Epithelial cell of esophagus (primary cell): ENCODE results near the gene WDR44.

Experiments used
- DNase-seq: peaks from one replicate; pipeline ENCODE4 v3.0.0; 2010; ENCODE audit warnings: low read depth
- H3K4me3 ChIP-seq: 2 replicates; pipeline ENCODE4 v1.5.1; 2011; ENCODE audit warnings: mild to moderate bottlenecking, low read length, control low read depth
- TF ChIP-seq, protein P1 (sequence below): IDR thresholded peaks from 2 replicates; pipeline ENCODE4 v1.5.1; 2011; ENCODE audit warnings: low read depth, mild to moderate bottlenecking, low read length, control low read depth, inconsistent platforms; ENCODE audit not compliant: insufficient read depth; ENCODE audit errors: missing control alignments

WDR44 gene

DNA sequence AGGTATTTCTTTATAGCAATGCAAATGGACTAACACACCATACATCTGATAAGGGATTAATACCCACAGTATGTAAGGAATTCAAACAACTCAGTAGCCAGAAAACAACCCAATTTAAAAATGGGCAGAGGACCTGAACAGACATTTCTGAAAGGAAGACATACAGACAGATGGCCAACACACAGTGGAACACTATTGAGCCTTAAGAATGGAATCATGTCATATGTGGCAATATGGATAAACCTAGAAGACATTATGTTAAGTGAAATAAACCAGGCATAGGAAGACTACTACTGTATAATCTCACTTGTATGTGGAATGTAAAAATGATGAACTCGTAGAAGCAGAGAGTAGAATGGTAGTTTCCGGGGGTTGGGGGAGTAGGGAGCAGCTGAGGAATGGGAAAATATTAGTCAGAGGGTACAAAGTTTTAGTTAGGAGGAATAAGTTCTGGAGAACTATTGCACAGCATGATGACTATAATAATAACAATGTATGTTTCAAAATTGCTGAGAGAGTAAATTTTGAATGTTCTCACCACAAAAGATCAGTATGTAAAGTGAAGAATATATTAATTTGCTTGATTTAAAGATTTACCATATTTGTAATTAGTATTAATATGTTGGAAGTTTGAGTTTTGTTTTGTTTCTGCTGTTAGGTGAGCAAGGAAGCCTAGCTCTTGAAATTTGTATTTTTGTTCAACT is 25.2 kb downstream of the WDR44 start:
- no peak for DNase-seq
- H3K4me3 ChIP-seq, result no peak overlapping the region
- TF ChIP-seq, protein P1, sequence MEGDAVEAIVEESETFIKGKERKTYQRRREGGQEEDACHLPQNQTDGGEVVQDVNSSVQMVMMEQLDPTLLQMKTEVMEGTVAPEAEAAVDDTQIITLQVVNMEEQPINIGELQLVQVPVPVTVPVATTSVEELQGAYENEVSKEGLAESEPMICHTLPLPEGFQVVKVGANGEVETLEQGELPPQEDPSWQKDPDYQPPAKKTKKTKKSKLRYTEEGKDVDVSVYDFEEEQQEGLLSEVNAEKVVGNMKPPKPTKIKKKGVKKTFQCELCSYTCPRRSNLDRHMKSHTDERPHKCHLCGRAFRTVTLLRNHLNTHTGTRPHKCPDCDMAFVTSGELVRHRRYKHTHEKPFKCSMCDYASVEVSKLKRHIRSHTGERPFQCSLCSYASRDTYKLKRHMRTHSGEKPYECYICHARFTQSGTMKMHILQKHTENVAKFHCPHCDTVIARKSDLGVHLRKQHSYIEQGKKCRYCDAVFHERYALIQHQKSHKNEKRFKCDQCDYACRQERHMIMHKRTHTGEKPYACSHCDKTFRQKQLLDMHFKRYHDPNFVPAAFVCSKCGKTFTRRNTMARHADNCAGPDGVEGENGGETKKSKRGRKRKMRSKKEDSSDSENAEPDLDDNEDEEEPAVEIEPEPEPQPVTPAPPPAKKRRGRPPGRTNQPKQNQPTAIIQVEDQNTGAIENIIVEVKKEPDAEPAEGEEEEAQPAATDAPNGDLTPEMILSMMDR, result no peak

DNA sequence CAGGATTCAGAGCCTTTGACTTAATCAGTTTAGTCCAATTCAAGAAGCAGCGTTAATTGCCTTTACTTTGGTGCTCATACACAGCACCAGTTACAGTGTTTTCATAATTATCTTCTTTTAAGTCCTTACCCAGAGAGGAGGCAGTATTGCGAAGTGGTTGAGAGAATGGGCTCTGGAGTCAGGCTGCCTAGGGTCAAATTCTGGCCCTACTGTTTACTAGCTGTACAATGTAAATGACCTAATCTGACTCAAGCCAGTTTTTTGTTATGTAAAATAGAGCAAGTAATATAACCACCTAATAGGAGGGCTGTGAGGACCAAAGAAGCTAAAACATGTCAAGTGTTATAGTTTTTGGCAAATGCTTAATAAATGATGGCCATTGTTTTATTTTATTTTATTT is 27.6 kb downstream of the WDR44 start:
- TF ChIP-seq, protein P1, result no peak
- H3K4me3 ChIP-seq, result no peak overlapping the region
- no peak for DNase-seq

DNA sequence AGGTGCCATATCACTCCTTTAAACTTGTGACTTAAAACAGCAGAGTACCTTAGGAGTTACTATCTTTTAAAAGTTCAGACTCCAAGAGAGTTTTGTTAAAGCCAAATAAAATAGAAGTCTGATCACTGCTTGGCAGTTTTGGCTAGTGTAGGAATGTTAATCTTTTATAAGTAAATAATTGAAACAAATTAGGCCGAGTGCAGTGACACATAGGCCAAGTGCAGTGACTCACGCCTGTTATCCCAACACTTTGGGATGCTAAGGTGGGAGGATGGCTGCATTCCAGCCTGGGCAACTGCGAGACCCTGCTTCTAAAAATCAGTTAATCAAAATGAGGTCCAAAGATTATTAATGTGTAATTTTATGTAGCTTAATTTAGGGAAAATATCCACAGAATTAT is 37.2 kb downstream of the WDR44 start:
- TF ChIP-seq, protein P1, result no peak
- DNase-seq, result peak; percentile 17

DNA sequence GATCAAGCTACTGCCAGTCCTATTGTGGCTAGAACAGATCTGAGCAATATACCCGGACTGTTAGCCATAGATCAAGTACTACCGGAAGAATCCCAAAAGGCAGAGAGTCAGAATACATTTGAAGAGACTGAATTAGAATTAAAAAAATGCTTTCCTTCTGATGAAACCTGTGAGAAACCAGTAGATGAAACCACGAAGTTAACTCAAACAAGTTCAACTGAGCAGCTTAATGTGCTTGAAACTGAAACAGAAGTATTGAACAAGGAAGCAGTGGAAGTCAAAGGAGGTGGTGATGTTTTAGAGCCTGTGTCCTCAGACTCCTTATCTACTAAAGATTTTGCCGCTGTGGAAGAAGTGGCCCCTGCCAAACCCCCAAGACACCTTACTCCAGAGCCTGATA is 46.8 kb downstream of the WDR44 start:
- H3K4me3 ChIP-seq, result no peak overlapping the region
- TF ChIP-seq, protein P1, result no peak
- no peak for DNase-seq

More for the DNA sequence above, 37.2 kb downstream of the WDR44 start:
- no peak overlapping the region for H3K4me3 ChIP-seq

DNA sequence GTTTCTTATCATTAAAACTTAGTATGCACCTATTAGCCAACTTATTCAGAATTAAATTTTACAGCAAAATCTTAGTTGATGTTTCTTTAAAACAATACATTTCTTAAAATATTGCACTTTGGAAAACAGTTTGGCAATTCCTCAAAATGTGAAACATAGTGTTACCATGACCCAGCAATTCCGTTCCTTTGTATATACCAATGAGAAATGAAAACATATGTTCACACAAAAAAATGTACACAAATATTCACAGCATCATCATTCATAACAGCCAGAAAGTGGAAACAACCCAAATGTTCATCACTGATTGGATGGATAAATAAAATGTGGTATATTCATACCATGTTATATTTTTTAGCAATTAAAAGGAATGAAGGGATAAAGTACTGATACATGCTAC is 50.2 kb downstream of the WDR44 start:
- DNase-seq, result no peak
- TF ChIP-seq, protein P1, result no peak
- no peak overlapping the region for H3K4me3 ChIP-seq

DNA sequence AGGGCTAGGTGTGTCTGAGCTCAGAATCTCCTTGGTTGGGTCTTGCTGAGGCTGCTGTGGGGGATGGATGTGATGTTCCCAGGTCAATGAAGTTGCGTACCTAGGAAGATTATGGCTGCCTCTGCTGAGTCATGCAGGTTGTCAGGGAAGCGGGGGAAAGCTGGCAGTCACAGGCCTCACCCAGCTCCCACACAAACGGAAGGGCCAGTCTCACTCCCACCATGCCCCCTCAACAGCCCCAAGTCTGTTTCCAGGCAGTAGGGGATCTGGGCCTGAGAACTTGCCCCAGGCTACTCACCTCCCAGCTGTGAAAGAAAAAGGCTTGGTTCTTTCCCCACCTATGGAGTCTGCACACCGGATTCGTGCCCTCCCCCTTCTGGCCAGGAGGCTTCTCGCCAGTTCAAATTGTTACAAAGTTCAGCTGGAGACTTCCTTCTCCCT is 72.9 kb downstream of the WDR44 start:
- DNase-seq, result no peak
- no peak overlapping the region for H3K4me3 ChIP-seq
- TF ChIP-seq, protein P1, result no peak

DNA sequence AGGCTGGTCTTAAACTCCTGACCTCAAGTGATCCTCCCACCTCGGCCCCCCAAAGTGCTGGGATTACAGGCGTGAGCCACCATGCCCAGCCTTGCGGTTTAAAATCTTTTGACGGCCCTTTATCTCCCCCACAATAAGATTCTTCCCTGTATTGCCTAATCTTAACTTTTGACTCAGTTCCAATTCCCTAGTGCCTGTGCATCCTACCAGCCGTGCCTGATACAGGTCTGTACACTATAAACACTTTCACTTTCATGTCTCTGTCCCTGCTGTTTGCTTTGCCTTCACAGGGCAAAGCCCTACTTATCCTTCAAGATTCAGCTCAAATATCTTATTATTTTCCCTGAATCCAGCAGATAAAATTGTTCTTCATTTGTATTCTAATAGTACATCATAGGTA is 74.6 kb downstream of the WDR44 start:
- no peak overlapping the region for H3K4me3 ChIP-seq
- TF ChIP-seq, protein P1, result no peak
- DNase-seq, result peak; percentile 11
